HL-60 (cell line): ENCODE measurements around the gene CHMP6.

ENCODE experiments used
- POLR2AphosphoS5 ChIP-seq: IDR thresholded peaks from 2 replicates; pipeline ENCODE4 v1.6.1; 2012; ENCODE audit warnings: low read depth
- TF ChIP-seq, protein P1 (sequence below): IDR thresholded peaks from one replicate; pipeline ENCODE4 v1.5.1; 2011; ENCODE audit warnings: low read length, control low read depth, inconsistent platforms; ENCODE audit not compliant: insufficient read depth

DNA sequence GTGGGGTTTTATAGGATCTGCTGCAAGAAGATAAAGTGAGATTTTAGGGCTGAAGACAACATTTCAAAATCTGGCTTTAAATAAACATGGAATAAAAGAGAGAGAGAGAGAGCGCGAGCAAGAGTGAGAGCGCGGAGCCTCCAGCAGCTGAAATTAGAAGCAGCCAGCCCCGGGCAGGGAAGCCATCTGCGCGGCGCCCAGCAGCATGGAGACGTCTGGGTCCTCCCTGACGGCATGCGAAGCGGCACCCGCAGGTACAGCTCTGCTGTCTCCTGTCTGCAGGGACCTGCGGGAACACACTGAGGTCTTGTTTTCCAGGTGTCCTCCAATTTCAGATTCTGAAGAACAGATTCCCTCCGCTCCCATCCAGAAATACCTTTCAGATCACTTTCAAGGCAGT lies 35.4 kb downstream of the CHMP6 start:
- TF ChIP-seq, protein P1, sequence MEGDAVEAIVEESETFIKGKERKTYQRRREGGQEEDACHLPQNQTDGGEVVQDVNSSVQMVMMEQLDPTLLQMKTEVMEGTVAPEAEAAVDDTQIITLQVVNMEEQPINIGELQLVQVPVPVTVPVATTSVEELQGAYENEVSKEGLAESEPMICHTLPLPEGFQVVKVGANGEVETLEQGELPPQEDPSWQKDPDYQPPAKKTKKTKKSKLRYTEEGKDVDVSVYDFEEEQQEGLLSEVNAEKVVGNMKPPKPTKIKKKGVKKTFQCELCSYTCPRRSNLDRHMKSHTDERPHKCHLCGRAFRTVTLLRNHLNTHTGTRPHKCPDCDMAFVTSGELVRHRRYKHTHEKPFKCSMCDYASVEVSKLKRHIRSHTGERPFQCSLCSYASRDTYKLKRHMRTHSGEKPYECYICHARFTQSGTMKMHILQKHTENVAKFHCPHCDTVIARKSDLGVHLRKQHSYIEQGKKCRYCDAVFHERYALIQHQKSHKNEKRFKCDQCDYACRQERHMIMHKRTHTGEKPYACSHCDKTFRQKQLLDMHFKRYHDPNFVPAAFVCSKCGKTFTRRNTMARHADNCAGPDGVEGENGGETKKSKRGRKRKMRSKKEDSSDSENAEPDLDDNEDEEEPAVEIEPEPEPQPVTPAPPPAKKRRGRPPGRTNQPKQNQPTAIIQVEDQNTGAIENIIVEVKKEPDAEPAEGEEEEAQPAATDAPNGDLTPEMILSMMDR = no peak
- no peak for TF ChIP-seq POLR2AphosphoS5
